MM.1S (cell line): ENCODE results near the gene MTFMT.

Experiments
- DNase-seq: peaks from one replicate; pipeline ENCODE4 v3.0.0-alpha.2; 2015
- H2AFZ ChIP-seq: fragments of 300-600 bp; sonication (generic); 2 replicates; pipeline ENCODE4 v1.6.0; 2016; ENCODE audit warnings: antibody characterized with exemption, low read length
- H3F3A ChIP-seq: fragments of 300-600 bp; sonication (generic); 2 replicates; pipeline ENCODE4 v1.6.1; 2016; ENCODE audit warnings: mild to moderate bottlenecking, antibody characterized with exemption, low read length, moderate library complexity, mixed read lengths; ENCODE audit not compliant: insufficient read depth
- H3K27ac ChIP-seq: fragments of 300-600 bp; sonication (generic); 2 replicates; pipeline ENCODE4 v1.5.1; 2016; ENCODE audit warnings: mild to moderate bottlenecking, low read length
- H3K27me3 ChIP-seq: fragments of 300-600 bp; sonication (generic); replicated peaks from 2 replicates; pipeline ENCODE4 v1.6.0; 2016; ENCODE audit warnings: low read length; ENCODE audit not compliant: insufficient read depth
- H3K36me3 ChIP-seq: fragments of 300-600 bp; sonication (generic); replicated peaks from 2 replicates; pipeline ENCODE4 v1.6.1; 2016; ENCODE audit warnings: mild to moderate bottlenecking, low read length, mixed read lengths; ENCODE audit not compliant: insufficient read depth
- H3K4me1 ChIP-seq: fragments of 300-600 bp; sonication (generic); 2 replicates; pipeline ENCODE4 v1.6.1; 2016; ENCODE audit warnings: low read length, mixed read lengths
- H3K4me2 ChIP-seq: fragments of 300-600 bp; sonication (generic); 2 replicates; pipeline ENCODE4 v1.6.0; 2016; ENCODE audit warnings: low read depth, low read length
- H3K4me3 ChIP-seq: fragments of 300-600 bp; sonication (generic); 2 replicates; pipeline ENCODE4 v1.5.1; 2016; ENCODE audit warnings: low read length, mixed read lengths
- H3K79me2 ChIP-seq: fragments of 300-600 bp; sonication (generic); 2 replicates; pipeline ENCODE4 v1.6.1; 2016; ENCODE audit warnings: mixed run types, low read length, mixed read lengths
- H3K9ac ChIP-seq: fragments of 300-600 bp; sonication (generic); 2 replicates; pipeline ENCODE4 v1.6.1; 2016; ENCODE audit warnings: low read length, mixed read lengths
- H3K9me2 ChIP-seq: fragments of 300-600 bp; sonication (generic); replicated peaks from 2 replicates; pipeline ENCODE4 v1.6.1; 2016; ENCODE audit warnings: mild to moderate bottlenecking, low read length, mixed read lengths; ENCODE audit not compliant: insufficient read depth
- H3K9me3 ChIP-seq: fragments of 300-600 bp; sonication (generic); replicated peaks from 2 replicates; pipeline ENCODE4 v1.6.1; 2016; ENCODE audit warnings: mild to moderate bottlenecking, low read length, mixed read lengths; ENCODE audit not compliant: insufficient read depth
- H4K20me1 ChIP-seq: fragments of 300-600 bp; sonication (generic); 2 replicates; pipeline ENCODE4 v1.6.1; 2016; ENCODE audit warnings: mild to moderate bottlenecking, low read length, moderate library complexity, mixed read lengths; ENCODE audit not compliant: insufficient read depth
- CTCF ChIP-seq: fragments of 300-600 bp; sonication (generic); IDR thresholded peaks from 2 replicates; pipeline ENCODE4 v1.5.1; 2016; ENCODE audit warnings: antibody characterized with exemption, low read length, mixed read lengths
- EZH2 ChIP-seq: fragments of 300-600 bp; sonication (generic); optimal IDR thresholded peaks from 2 replicates; pipeline ENCODE3; 2017; ENCODE audit warnings: low read depth, mild to moderate bottlenecking, antibody characterized with exemption, low read length, mixed read lengths
- EZH2phosphoT487 ChIP-seq: fragments of 300-600 bp; sonication (generic); IDR thresholded peaks from 2 replicates; pipeline ENCODE4 v1.6.1; 2018; ENCODE audit warnings: antibody characterized with exemption, low read length

MTFMT gene

GRCh38 chr15:65072027-65072426 lies 42.6 kb upstream of the MTFMT start:
- Histone ChIP-seq H3K9me2 (no peaks in the 10 kb centered on the region), H3K79me2 (no peaks in the 10 kb centered on the region), H3K4me3 (no peak overlapping the region), H3K27me3 (peaks cover 1% of the 10 kb centered on the region; the same call in 1 of the 2 replicates), H3F3A (no peaks in the 10 kb centered on the region), H3K4me1 (no peaks in the 10 kb centered on the region), H3K27ac (no peak overlapping the region), H3K9ac (no peak overlapping the region), H4K20me1 (no peaks in the 10 kb centered on the region), H3K36me3 (no peaks in the 10 kb centered on the region), H2AFZ (no peak overlapping the region), H3K4me2 (no peak overlapping the region), H3K9me3 (no peaks in the 10 kb centered on the region)
- DNase-seq: no peak
- TF ChIP-seq EZH2 (no peak), CTCF (no peak)

GRCh38 chr15:65071381-65071811 lies 42.0 kb upstream of the MTFMT start:
- H3K4me3 ChIP-seq: no peak overlapping the region
- no peak overlapping the region for H3K27ac ChIP-seq
- no peaks in the 10 kb centered on the region for H3F3A ChIP-seq
- H3K4me2 ChIP-seq: no peak overlapping the region
- H4K20me1 ChIP-seq: no peaks in the 10 kb centered on the region
- DNase-seq: no peak
- H3K4me1 ChIP-seq: no peaks in the 10 kb centered on the region
- no peak overlapping the region for H3K9ac ChIP-seq
- TF ChIP-seq EZH2phosphoT487 (no peak), EZH2 (no peak), CTCF (no peak)
- H3K9me3 ChIP-seq: no peaks in the 10 kb centered on the region
- no peaks in the 10 kb centered on the region for H3K79me2 ChIP-seq
- H3K36me3 ChIP-seq: no peaks in the 10 kb centered on the region
- no peak overlapping the region for H2AFZ ChIP-seq
- no peaks in the 10 kb centered on the region for H3K9me2 ChIP-seq
- H3K27me3 ChIP-seq: peaks cover 7% of the 10 kb centered on the region; the same call in 1 of the 2 replicates

- Histone ChIP-seq H2AFZ (no peak overlapping the region), H3K9ac (no peak overlapping the region), H3K4me3 (no peak overlapping the region), H3K4me1 (no peaks in the 10 kb centered on the region), H4K20me1 (no peaks in the 10 kb centered on the region), H3K36me3 (no peaks in the 10 kb centered on the region), H3K79me2 (no peaks in the 10 kb centered on the region), H3F3A (no peaks in the 10 kb centered on the region), H3K27me3 (peaks cover 19% of the 10 kb centered on the region), H3K4me2 (no peak overlapping the region), H3K9me2 (no peaks in the 10 kb centered on the region), H3K27ac (no peak overlapping the region), H3K9me3 (no peaks in the 10 kb centered on the region)
- TF ChIP-seq CTCF (no peak), EZH2phosphoT487 (no peak), EZH2 (no peak)
- DNase-seq: no peak
Observed at GRCh38 chr15:65069779-65070546, 40.5 kb upstream of the MTFMT start.
